Left hindlimb (tissue), 1 donor: ENCODE measurements around the gene LRRC17.
A peak's percentile ranks its signal among the peaks of the same experiment; 100 is the strongest.
"Not testable (repeated sequence)": the region's sequence is repeated elsewhere in the genome, so short reads cannot be mapped to it uniquely, and the experiment has no call there.

Experiments used
- DNase-seq: peaks from one replicate; pipeline ENCODE4 v3.0.0-alpha.2; 2018

The LRRC17 gene

GRCh38 chr7:102897856-102898531 lies 14.8 kb upstream of the LRRC17 start:
- DNase-seq, result no peak

GRCh38 chr7:102898532-102898859 lies 14.3 kb upstream of the LRRC17 start:
- no peak for DNase-seq

GRCh38 chr7:102902052-102902451 lies 10.7 kb upstream of the LRRC17 start:
- not testable (repeated sequence) for DNase-seq

GRCh38 chr7:102903576-102903975 lies 9.2 kb upstream of the LRRC17 start:
- DNase-seq, result not testable (repeated sequence)

GRCh38 chr7:102908676-102909075 lies 4.1 kb upstream of the LRRC17 start:
- no peak for DNase-seq

- DNase-seq, result no peak
These were observed 1.0 kb downstream of the LRRC17 start for GRCh38 chr7:102913826-102914225.

- DNase-seq, result no peak
These were observed 1.8 kb downstream of the LRRC17 start for GRCh38 chr7:102914585-102914984.

- DNase-seq, result no peak
These were observed 3.6 kb downstream of the LRRC17 start for GRCh38 chr7:102916426-102916825.

- no peak for DNase-seq
These were observed 4.1 kb downstream of the LRRC17 start for GRCh38 chr7:102916881-102917280.

GRCh38 chr7:102917436-102918353 lies 4.9 kb downstream of the LRRC17 start:
- no peak for DNase-seq

- no peak for DNase-seq
These were observed 6.0 kb downstream of the LRRC17 start for GRCh38 chr7:102918845-102919244.

GRCh38 chr7:102925976-102926782 lies 13.4 kb downstream of the LRRC17 start:
- no peak for DNase-seq

- no peak for DNase-seq
These were observed 14.0 kb downstream of the LRRC17 start for GRCh38 chr7:102926783-102927140.

- DNase-seq, result no peak
These were observed 14.6 kb downstream of the LRRC17 start for GRCh38 chr7:102927312-102927933.

GRCh38 chr7:102931757-102932156 lies 19.0 kb downstream of the LRRC17 start:
- DNase-seq, result no peak

GRCh38 chr7:102933763-102934162 lies 21.0 kb downstream of the LRRC17 start:
- DNase-seq, result peak; percentile 81

GRCh38 chr7:102934239-102934638 lies 21.4 kb downstream of the LRRC17 start:
- no peak for DNase-seq

GRCh38 chr7:102934701-102935100 lies 21.9 kb downstream of the LRRC17 start:
- DNase-seq, result no peak

GRCh38 chr7:102935450-102936115 lies 22.8 kb downstream of the LRRC17 start:
- DNase-seq, result no peak

- DNase-seq, result no peak
These were observed 25.9 kb downstream of the LRRC17 start for GRCh38 chr7:102938679-102939078.

- DNase-seq, result no peak
These were observed 29.5 kb downstream of the LRRC17 start for GRCh38 chr7:102942181-102942866.

GRCh38 chr7:102942868-102943267 lies 30.1 kb downstream of the LRRC17 start:
- no peak for DNase-seq
